Endothelial cell (in vitro differentiated cells): ENCODE data around the gene LARP6. TPM values are rescaled to one million over a fixed set of nuclear protein-coding genes. Genes with fewer than 3 reads are reported as not detected.
"Not testable (repeated sequence)": the region's sequence is repeated elsewhere in the genome, so short reads cannot be mapped to it uniquely, and the experiment has no call there.

Experiments
- DNase-seq: peaks from one replicate; pipeline ENCODE4 v3.0.0; 2021; ENCODE audit warnings: low spot score
- H3K27ac Mint-ChIP-seq: one replicate; pipeline ENCODE4 v1.8.0; 2021; ENCODE audit warnings: mixed read lengths, inconsistent platforms; ENCODE audit not compliant: unreplicated experiment
- H3K27me3 Mint-ChIP-seq: one replicate; pipeline ENCODE4 v1.8.0; 2021; ENCODE audit warnings: mild to moderate bottlenecking, moderate library complexity, mixed read lengths, inconsistent platforms; ENCODE audit not compliant: unreplicated experiment
- H3K36me3 Mint-ChIP-seq: one replicate; pipeline ENCODE4 v1.8.0; 2021; ENCODE audit warnings: mild to moderate bottlenecking, low read depth, mixed read lengths, inconsistent platforms; ENCODE audit not compliant: unreplicated experiment
- H3K4me1 Mint-ChIP-seq: one replicate; pipeline ENCODE4 v1.8.0; 2021; ENCODE audit warnings: mild to moderate bottlenecking, mixed read lengths, inconsistent platforms; ENCODE audit not compliant: unreplicated experiment
- H3K4me3 Mint-ChIP-seq: one replicate; pipeline ENCODE4 v1.8.0; 2021; ENCODE audit warnings: mild to moderate bottlenecking, mixed read lengths, inconsistent platforms; ENCODE audit not compliant: unreplicated experiment
- H3K9me3 Mint-ChIP-seq: one replicate; pipeline ENCODE4 v1.8.0; 2021; ENCODE audit warnings: mixed read lengths, inconsistent platforms; ENCODE audit not compliant: unreplicated experiment
- total RNA-seq: library from RNA; stranded (reverse); fragmentation: NEBNext Ultra II Directional; extraction: Animal tissue kit (Norgen Biotek cat#: 25700); gene quantifications from one replicate; pipeline ENCODE4 v1.2.1, GENCODE V29; 2021; ENCODE audit not compliant: unreplicated experiment
- TF ChIP-seq, protein P1 (sequence below): fragments of 200-600 bp; sonication (generic); IDR thresholded peaks from one replicate; pipeline ENCODE4 v1.5.0; 2021; ENCODE audit warnings: antibody characterized with exemption; ENCODE audit not compliant: unreplicated experiment

The LARP6 gene
- total RNA-seq, 1 donor from 2014 or later: 4.5 TPM

DNA sequence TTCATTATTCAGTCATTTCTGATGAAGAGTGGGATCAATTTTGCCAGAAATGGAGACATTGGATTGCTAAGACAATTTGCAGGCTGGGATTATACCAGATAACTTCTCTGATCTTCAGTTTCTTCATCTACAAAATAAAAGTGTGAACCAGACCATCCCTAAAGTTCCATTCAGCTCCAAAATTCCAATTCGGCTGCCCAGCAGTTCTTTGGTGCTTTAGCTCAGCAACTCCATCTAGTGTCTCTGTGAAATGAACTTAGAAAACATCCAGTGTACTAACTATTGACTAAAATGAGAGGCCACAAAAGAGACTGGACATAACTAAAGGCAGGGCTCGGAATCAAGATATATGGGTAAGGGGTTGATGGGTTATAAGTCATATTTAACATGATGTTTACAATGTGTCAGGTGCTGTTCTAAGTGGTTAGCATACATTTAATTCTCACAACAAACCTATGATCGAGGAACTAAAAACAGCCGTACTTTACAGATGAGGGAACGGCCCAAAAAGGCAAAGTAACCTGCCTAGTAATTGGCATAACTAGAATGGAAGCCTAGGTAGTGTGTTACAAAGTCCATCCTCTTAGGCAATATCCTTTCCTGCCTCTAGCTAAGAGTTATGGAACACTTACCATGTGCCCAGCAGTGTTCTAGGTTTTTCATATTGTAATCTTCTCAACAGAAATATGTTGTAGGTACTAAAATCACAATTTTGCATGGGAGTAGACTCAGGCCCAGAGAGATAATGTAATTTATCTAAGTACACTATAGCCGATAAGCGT lies 21.2 kb upstream of the LARP6 start:
- TF ChIP-seq, protein P1, sequence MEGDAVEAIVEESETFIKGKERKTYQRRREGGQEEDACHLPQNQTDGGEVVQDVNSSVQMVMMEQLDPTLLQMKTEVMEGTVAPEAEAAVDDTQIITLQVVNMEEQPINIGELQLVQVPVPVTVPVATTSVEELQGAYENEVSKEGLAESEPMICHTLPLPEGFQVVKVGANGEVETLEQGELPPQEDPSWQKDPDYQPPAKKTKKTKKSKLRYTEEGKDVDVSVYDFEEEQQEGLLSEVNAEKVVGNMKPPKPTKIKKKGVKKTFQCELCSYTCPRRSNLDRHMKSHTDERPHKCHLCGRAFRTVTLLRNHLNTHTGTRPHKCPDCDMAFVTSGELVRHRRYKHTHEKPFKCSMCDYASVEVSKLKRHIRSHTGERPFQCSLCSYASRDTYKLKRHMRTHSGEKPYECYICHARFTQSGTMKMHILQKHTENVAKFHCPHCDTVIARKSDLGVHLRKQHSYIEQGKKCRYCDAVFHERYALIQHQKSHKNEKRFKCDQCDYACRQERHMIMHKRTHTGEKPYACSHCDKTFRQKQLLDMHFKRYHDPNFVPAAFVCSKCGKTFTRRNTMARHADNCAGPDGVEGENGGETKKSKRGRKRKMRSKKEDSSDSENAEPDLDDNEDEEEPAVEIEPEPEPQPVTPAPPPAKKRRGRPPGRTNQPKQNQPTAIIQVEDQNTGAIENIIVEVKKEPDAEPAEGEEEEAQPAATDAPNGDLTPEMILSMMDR: no peak
- no peaks in the 10 kb centered on the region for H3K4me1 Mint-ChIP-seq
- H3K27ac Mint-ChIP-seq: no peak overlapping the region
- no peak for DNase-seq
- no peak overlapping the region for H3K4me3 Mint-ChIP-seq
- no peaks in the 10 kb centered on the region for H3K9me3 Mint-ChIP-seq
- no peaks in the 10 kb centered on the region for H3K36me3 Mint-ChIP-seq
- no peaks in the 10 kb centered on the region for H3K27me3 Mint-ChIP-seq

GRCh38 chr15:70873232-70874054 lies 19.5 kb upstream of the LARP6 start:
- H3K27ac Mint-ChIP-seq: no peak overlapping the region
- H3K4me1 Mint-ChIP-seq: no peaks in the 10 kb centered on the region
- no peaks in the 10 kb centered on the region for H3K36me3 Mint-ChIP-seq
- H3K4me3 Mint-ChIP-seq: no peak overlapping the region
- H3K9me3 Mint-ChIP-seq: no peaks in the 10 kb centered on the region
- peaks cover 2% of the 10 kb centered on the region for H3K27me3 Mint-ChIP-seq
- TF ChIP-seq, protein P1: no peak
- DNase-seq: no peak

DNA sequence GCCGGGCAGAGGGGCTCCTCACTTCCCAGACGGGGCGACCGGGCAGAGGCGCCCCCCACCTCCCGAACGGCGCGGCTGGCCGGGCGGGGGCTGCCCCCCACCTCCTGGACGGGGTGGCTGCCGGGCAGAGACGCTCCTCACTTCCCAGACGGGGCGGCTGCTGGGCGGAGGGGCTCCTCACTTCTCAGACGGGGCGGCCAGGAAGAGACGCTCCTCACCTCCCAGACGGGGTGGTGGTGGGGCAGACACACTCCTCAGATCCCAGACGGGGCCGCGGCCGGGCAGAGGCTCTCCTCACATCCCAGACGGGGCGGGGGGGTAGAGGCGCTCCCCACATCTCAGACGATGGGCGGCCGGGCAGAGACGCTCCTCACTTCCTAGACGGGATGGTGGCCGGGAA lies 17.5 kb upstream of the LARP6 start:
- DNase-seq, H3K4me3 Mint-ChIP-seq, H3K27ac Mint-ChIP-seq, H3K36me3 Mint-ChIP-seq, H3K27me3 Mint-ChIP-seq, H3K9me3 Mint-ChIP-seq, H3K4me1 Mint-ChIP-seq: not testable (repeated sequence)

- DNase-seq: no peak
- H3K9me3 Mint-ChIP-seq: no peaks in the 10 kb centered on the region
- H3K4me3 Mint-ChIP-seq: no peak overlapping the region
- no peaks in the 10 kb centered on the region for H3K4me1 Mint-ChIP-seq
- peaks cover 2% of the 10 kb centered on the region for H3K27me3 Mint-ChIP-seq
- TF ChIP-seq, protein P1: no peak
- no peak overlapping the region for H3K27ac Mint-ChIP-seq
- no peaks in the 10 kb centered on the region for H3K36me3 Mint-ChIP-seq
These were observed 16.1 kb upstream of the LARP6 start for GRCh38 chr15:70870051-70870450.

- H3K4me1 Mint-ChIP-seq: no peaks in the 10 kb centered on the region
- DNase-seq: no peak
- no peak overlapping the region for H3K4me3 Mint-ChIP-seq
- H3K27me3 Mint-ChIP-seq: peaks cover 2% of the 10 kb centered on the region
- TF ChIP-seq, protein P1: no peak
- H3K9me3 Mint-ChIP-seq: no peaks in the 10 kb centered on the region
- no peak overlapping the region for H3K27ac Mint-ChIP-seq
- no peaks in the 10 kb centered on the region for H3K36me3 Mint-ChIP-seq
These were observed 15.4 kb upstream of the LARP6 start for GRCh38 chr15:70869346-70869745.
